Astrocyte of the spinal cord (primary cell): ENCODE measurements around the gene MEGF11.
A peak's percentile ranks its signal among the peaks of the same experiment; 100 is the strongest.
"Not testable (repeated sequence)": the region's sequence is repeated elsewhere in the genome, so short reads cannot be mapped to it uniquely, and the experiment has no call there.

Experiments
- DNase-seq: peaks from one replicate; pipeline ENCODE4 v3.0.0; 2011; ENCODE audit warnings: low read depth, low spot score
- H3K4me3 ChIP-seq: 2 replicates; pipeline ENCODE4 v1.5.1; 2011; ENCODE audit warnings: low read depth, mild to moderate bottlenecking, low read length, moderate library complexity
- CTCF ChIP-seq: IDR thresholded peaks from 2 replicates; pipeline ENCODE4 v1.5.1; 2012; ENCODE audit warnings: low read depth, mild to moderate bottlenecking, low read length, inconsistent platforms
- in situ Hi-C: cut with HindIII; loops from 2 replicates; pipeline ENCODE4 v1.10.0; 2017; ENCODE audit warnings: low sequenced_read_pairs

Gene MEGF11

GRCh38 chr15:65873256-65873655, 380.3 kb downstream of the MEGF11 start:
- no peak for DNase-seq
- in situ Hi-C loops: no loop called here
- no peak overlapping the region for H3K4me3 ChIP-seq
- no peak for TF ChIP-seq CTCF

GRCh38 chr15:65872596-65872995, 381.0 kb downstream of the MEGF11 start:
- peak; percentile 27 for DNase-seq
- in situ Hi-C loops, H3K4me3 ChIP-seq: not testable (repeated sequence)

- in situ Hi-C loops, DNase-seq, H3K4me3 ChIP-seq: not testable (repeated sequence)
Observed at GRCh38 chr15:65871886-65872285, 381.7 kb downstream of the MEGF11 start.

- in situ Hi-C loops: no loop called here
- peak overlapping the region; percentile 92 for H3K4me3 ChIP-seq
- no peak for TF ChIP-seq CTCF
- peak; percentile 54 for DNase-seq
Observed at GRCh38 chr15:65870889-65871533, 382.5 kb downstream of the MEGF11 start.

DNA sequence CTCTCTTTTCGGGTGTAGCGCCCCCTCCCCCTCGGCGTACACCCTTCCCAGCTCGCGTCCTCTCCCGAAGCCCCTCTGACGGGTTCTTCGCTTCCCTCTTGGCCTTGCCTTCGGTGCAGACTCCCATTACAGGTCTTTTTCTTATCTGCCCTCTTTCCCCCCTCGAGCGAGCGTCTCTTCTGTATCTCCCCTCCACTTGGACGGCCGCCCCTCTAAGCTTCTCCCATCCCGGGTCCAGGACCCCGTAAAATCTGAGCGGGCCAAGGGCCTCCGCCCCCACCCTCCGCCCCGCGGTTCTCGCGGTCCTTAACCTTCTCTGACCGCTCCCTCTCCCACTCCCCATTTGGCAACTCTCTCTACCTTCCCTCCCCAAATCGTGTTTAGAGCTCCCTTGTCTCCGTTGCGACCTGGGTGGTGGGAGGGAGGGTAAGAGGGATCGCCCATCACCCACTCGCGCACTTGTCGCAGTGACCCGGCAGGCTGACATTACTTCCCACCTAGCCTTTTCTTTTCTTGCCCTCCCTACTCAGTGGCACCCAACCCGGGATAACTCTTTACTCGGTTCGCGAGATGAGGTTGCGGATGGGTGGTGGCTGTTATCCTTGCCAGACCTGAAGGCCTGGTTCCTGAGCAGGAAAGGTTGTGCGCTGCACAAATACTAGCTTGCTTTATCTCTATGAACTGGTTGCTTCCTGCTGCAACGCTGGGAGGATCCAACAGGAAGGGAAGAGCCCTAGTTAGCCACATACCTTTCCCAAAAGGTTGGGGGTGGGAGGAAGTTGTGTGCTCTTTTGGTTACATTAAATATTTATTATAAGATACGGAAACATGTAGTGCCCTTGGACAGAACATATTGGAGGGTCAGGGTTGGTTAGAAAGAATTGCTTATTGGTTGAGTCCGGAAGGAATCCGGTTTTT, 383.3 kb downstream of the MEGF11 start:
- H3K4me3 ChIP-seq: peak overlapping the region; percentile 92
- in situ Hi-C loops: no loop called here
- no peak for TF ChIP-seq CTCF
- peak; percentile 20 for DNase-seq

DNA sequence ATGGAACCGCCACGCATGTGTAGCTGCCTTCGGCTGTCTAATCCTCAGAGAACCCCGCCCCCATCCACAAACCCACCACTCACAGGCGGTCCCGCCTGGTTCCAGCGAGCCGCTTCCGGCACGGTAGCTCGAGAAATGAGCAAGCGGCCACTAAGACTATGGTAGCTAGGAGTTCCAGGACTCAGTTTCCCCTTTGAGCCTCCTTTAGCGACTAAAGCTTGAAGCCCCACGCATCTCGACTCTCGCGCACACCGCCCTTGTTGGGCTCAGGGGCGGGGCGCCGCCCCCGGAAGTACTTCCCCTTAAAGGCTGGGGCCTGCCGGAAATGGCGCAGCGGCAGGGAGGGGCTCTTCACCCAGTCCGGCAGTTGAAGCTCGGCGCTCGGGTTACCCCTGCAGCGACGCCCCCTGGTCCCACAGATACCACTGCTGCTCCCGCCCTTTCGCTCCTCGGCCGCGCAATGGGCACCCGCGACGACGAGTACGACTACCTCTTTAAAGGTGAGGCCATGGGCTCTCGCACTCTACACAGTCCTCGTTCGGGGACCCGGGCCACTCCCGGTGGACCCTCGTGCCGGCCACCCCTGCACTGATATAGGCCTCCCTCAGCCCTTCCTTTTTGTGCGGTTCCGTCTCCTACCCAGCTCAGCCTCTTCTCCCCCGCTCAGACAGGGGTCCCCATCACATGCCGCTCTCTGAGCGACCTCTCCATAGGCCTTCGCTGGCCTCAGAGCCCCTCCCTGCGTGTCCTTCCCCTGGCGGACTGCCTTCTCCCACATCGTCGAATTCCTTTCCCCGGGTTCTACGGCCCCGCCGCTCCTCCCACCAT, 384.2 kb downstream of the MEGF11 start, which contains the start of gene RAB11A:
RAB11A (plus strand) TSS at position 366 of the 828 bp plus-strand sequence; CDS start at position 461, 95 bp downstream.
- TF ChIP-seq CTCF: peak; percentile 33
- DNase-seq: peak; percentile 97
- in situ Hi-C loops: no loop called here
- peak within 1 kb of the TSS; percentile 92 for H3K4me3 ChIP-seq

DNA sequence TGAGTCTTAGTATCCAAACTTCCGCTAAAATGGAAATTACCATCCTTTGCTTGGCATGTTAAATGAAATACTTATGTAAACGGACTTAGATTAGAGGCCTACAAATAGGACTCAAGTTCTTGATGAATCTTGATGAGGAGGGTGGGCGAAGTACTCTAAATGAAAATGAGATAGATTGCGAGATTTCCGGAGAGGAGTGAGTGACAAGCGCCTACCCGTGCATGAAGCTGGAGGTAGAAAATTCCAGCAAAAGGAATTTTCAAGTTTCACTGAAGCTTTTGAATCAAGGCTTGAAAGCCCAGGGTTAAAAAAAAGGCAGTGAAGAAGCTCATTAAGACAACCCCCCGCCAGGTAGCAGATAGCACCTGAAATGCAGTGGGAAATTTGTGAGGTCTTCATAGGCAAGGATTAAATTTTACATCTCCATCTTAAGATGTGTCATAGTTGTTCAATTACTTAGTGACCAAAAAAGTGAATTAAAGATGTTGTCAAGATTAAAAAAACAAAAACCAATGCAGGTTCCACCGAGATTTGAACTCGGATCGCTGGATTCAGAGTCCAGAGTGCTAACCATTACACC, 384.9 kb downstream of the MEGF11 start:
- no peak for TF ChIP-seq CTCF
- no peak for DNase-seq
- H3K4me3 ChIP-seq: peak overlapping the region; percentile 92
- in situ Hi-C loops: no loop called here

GRCh38 chr15:65867933-65868332, 385.6 kb downstream of the MEGF11 start:
- DNase-seq, in situ Hi-C loops, H3K4me3 ChIP-seq: not testable (repeated sequence)
